NCI-H128 (cell line): ENCODE measurements around the gene PLA2G4F.
A peak's percentile ranks its signal among the peaks of the same experiment; 100 is the strongest.

Experiments used
- DNase-seq: peaks from one replicate; lab custom pipeline; 2025; ENCODE audit not compliant: unreplicated experiment; lab: John Stamatoyannopoulos, UW

PLA2G4F gene

DNA sequence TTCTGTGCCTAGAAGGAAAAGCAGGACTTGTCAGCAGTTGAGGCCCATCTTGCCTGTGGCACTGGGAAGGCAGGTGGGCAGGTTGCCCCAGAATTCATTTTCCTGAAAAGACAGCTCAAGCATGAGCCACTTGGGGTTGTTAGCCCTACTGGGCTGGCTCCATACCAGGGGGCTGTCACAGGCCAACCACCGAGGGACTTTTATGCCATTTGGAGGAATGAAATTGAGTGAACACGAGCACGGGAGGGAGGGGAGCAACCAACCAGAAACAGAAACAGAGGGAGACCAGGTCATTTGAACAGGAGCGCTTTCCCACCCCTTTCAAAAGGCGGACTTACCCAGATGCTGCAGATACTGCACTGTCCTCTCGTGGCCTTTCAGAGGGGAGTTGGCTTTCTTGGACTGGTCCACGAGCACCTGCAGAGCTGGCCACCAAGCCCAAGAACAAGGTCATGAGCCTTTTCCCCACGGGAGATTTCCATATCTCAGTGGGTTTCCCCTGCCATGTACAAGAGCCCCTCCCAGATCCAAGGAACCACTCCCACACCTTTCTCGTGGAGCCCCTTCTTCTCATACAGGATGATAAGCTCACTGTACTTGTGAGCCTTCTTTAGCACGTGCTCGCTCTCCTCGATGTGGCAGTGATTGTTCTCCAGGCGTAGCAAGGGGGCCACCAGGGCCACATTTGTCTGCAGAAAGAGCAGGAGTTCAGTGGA is 9.9 kb upstream of the PLA2G4F start:
- no peak for DNase-seq

DNA sequence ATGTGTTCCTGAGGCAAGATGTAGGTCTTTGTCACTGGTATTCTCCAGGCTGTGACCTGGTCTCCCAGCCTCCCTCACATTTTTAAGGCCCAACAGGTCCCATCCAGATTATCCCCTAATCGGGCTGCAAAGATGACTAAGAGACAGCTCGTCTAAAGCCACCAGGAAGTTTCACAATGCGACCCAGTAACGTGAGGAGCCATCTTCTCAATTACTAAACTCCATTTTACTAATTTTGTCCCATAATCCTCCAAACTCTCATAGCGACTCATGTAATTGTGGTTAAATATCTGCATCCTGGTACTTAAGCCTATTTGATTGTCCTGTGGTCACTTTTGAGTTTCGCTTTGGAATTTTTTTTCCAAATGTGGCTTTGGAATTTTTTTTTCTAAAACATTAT is 8.7 kb upstream of the PLA2G4F start:
- no peak for DNase-seq

DNA sequence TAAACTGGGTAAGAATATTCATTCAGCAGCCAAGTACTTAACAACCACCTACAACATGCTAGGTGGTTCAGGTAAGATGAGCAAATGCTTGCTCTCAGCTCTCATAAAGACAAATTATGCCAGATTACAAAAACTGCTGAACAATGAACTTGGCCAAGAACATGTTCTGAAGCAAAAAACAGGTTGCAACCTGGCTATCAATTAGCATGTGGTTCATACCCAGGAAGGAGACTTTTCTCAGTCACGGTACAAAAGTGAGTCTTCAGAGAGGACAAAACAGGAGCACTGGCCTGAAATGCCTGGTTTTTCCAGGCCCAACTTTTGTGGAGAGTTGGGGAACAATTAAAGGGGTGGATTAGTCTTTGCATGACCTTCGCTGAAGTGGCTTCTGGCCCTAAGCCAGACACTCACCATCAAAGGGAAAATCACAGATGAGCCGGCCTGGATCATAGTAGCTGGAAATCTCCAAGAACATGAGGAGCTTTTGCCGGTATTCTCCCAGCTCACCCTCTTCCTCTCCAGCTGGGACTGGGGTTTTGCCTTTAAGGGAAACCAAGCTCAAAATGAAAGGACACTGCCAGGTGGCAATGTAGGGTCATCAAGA is 7.6 kb upstream of the PLA2G4F start:
- no peak for DNase-seq

DNA sequence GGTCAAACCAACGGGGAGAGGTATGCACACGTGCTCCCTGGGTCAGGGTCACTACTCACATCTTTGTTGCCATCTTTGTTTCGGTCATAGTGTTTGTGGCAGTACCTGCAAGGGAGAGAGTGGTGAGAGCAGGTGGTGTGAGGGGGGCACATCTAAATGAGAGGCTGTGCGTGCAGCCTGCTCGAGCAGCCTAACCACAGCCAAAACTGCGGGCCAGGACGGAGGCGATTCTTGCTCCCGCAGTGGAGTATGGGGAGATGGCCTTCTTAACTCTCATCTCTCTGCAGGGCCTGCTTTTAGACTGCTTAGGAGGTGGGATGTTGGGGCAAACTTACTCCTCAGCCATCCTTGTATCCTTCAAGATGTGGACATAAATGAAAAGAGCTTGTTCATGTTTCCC is 6.9 kb upstream of the PLA2G4F start:
- DNase-seq: no peak

DNA sequence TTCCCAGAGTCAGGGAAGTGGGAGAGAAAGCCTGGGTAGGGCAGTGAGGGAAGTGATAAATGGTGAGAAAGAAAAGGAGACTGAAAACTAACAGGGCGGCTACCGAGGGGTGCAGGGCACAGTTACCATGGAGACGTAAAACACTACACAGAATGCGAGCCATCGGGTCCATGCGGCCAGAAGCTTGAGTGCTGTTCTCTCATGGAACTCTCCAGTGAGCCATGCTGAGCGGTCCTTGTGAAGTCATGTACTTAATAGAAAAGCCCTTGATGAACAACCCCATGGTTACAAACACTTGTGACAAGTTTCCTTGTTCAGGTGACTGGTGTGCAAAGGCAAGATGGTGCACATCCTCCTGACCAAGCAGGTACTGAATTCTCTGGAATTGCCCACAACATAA is 3.7 kb upstream of the PLA2G4F start:
- DNase-seq: no peak

DNA sequence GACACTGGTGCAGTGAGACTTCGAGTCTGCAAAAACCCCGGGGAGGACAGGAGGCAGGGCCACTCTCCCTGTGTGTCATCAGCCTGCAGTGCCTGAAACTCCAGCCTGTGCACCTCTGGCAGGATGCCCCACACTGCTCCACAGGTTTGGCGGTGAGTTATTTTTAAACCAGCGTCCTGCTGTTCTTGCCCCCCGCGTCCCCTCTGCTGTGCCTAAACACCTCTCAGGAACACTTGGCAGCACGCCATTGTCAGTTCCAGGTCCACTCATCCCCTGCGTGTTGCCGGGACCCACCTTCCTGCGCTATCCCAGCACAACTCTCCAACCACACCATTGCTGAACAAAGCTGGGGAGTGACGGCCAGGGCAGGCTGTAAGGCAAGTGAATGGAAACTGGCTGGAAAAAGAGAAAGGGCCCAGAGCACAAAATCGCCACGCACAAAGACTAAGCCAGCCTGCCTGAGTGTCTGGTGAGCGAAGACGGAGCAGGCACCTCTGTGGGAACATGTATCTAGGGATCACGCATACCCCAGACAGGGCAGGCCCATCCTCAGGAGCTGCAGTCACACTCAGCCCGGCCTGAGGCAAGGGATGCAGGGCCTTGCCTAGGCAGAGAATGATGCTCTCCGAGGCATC is 3.1 kb upstream of the PLA2G4F start:
- peak; percentile 11 for DNase-seq

DNA sequence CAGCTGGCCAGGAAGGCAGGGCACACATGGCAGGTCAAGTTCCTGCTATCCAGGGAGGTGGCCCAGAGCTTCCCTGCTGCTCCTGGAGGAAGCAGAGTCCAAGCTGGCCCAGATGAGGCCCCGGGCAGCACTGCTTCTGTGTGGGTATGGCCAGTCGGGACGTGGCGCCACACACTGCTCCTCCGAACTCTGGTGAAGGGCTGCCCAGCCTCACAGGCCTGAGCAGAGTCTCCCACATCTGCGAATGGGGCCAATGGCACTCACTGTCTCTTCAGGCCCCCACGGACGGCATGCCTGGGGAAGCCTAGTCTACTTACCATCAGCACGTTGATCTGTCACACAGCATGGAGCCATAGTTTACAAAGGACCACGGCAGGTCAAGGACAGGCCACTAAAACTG is 2.5 kb upstream of the PLA2G4F start:
- no peak for DNase-seq

DNA sequence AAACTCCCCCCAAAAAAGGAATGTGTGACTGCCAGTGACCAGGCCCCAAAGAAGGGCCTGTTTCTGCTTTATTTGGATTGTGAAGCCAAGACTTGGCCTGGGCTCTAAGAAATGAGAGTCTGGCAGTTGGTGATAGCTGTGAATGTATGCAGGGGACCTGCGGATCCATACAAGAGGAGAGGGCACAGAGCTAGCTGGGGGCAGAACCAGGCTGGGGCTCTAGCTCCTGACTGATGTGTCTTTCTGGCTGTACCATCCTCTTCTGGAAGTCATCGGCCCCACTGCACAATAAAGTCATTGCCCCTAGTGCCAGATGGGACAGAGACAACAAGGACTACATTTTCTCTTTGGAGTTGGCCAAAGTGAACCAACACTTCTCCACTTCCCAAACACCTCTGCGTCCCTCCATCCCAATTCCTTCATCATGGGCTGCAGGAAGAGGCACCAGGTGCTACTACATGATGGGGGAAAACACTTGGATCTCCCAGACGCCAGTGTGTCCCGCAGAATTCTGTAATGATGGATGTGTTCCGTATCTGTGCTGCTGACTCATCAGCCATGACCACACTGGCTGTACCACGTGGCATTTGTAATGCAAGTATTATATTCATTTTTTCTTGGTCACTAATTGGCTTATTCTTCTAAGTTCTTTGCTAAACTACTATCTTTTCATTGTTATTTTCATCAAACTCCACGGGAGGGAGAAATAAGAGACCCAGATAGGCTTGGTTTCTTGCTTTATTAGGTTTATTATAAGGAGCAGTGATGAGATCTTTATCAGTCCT is 1.7 kb upstream of the PLA2G4F start:
- no peak for DNase-seq

DNA sequence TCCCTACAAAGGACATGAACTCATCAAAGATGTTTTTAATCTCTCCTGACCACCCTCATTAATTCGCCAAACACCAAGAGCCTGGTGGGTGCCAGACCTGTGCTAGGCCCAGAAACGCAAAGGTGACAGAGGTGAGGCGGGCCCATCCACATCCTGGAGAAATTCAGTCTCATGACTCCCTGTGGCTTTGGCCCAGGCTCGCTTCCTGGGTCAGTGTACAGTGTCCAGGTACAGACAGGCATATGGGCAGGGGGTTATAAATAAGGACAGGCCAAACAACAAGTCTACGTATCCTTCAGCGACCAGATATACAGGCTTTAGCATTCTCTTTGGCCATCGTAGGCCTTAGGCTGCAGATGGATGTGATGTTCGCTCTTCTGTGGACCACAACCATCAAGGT is 945 bp upstream of the PLA2G4F start:
- DNase-seq: no peak

DNA sequence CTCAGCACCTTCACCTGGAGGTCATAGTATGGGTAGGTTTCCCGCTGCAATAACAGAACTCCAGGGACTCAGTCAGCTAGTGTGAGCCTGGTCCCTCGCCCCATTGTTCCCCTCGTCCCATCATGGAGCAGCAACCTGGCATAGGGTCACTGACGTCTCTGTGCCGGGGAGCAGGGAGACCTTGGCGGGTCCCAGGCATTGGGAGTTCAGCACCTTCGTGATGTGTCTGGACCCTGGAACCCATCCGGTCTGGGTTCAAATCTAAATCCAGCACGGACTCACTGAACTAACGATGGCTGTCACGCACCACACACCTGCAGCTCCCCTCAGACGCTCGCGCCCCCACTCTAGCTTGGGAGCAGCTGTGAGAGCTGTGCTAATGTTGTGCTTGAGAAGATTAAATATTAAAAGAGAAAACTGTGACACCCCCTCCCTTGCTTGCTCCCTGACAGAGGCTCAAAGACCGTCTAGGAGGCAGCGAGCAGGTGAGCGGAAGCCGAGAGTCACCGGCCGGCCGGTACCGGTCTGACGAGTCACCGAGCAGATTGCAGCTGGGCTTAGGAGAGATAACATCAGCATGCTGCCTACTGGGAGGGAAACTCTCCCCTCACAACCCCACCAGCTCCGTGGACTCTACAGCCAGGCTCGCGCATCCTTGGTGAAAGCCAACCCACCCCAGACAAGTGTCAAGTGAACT is 742 bp downstream of the PLA2G4F start:
- no peak for DNase-seq

DNA sequence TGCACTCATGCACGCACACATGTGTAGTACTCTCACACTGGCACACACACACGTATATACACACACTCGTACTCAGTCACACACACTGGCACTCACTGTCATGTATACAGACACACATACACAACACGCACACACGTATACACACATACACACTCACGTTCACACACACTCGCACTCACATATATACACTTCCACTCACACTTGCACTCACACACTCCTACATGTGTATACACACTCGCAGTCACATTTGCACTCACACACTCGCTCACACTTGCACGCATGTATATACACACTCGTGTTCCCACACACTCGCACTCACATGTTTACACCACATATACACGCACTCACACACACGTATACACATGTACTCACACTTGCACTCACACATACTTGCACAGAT is 1.5 kb downstream of the PLA2G4F start:
- DNase-seq: no peak

DNA sequence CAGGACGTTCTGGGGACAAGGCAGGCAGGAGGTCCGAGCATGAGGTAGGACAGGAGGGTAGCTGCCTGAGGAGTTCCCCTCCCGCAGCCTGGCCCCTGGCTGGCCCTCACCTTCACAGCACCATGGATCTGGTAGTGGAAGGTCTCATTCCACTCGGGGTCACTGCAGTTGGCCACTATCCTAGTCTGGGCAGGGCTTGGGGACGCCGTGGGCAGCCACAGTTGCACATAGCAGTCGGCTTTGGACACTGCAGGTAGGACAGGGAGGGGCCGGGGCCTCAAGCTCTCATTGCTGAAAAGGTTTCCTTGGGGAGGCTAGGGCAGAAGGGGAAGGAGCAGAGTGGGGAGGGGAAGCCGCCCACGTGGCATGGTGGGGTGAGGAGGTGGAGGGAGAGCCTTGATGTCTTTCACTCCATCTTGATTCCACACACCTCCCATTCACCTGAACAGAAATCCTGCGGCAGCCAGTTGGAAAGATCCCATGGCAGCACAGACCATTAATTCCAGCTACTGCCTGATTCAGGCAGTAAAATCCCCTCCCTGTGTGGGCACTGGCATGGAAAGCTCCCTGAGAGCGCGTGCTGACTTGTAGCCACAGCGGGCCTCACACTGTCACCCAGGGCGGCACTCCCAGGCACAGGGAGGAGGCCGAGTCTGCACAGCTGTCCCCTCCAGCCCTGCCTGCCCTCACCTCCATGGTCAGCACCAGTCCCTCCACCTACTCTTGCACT is 2.1 kb downstream of the PLA2G4F start:
- no peak for DNase-seq

DNA sequence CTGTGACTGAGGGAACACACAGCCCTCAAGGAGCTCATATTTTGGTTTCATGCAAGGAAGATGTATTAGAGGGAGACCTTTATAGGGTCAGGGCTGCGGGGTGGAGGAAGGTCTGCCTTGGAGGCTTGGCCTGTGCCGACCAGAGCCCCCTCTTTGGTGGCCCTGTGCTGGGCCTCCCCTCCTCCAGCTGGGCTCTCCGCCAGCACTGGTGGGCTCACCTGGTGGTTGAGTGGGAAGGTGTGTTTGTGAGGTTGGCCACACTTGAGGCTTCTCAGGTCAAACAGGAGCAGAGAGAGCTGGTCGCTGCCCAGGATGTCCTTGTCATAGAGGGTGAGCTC is 2.6 kb downstream of the PLA2G4F start:
- no peak for DNase-seq

DNA sequence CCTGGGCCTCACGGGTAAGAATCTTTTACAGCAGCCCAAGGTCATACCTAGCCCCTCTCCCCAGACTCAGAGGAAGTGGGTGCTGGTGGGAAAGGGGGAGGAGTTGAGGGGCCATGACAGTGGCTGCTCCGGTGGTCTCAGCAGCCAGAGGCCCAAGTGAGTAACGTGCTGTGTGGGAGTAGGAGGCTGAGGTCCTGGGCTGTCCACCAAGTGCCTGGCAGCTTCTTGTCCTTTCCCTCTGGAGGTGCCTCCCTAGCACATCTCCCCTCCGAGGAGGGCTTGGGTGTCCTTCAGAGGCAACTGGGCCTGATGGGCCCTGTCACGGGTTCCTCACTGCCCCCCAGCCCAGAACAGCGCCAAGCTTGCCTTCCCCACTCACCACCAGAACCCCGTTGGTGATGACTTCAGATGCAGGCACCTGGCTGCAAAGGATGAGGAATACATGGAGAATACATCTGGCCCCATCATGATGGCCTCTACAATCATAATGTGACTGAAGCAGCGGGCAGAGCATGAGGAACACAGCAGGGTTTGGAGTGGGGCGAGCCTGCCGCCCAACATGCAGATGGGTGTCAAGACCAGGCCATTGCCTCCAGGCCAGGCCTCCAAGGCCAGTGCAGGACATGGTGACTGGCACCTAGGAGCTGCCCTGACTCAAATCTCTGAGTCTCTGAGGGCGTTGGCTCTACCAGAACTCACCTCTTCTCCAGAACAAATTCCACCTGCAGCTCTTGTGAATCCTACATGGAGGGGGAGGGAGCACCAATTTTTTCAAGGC is 3.3 kb downstream of the PLA2G4F start:
- DNase-seq: no peak

DNA sequence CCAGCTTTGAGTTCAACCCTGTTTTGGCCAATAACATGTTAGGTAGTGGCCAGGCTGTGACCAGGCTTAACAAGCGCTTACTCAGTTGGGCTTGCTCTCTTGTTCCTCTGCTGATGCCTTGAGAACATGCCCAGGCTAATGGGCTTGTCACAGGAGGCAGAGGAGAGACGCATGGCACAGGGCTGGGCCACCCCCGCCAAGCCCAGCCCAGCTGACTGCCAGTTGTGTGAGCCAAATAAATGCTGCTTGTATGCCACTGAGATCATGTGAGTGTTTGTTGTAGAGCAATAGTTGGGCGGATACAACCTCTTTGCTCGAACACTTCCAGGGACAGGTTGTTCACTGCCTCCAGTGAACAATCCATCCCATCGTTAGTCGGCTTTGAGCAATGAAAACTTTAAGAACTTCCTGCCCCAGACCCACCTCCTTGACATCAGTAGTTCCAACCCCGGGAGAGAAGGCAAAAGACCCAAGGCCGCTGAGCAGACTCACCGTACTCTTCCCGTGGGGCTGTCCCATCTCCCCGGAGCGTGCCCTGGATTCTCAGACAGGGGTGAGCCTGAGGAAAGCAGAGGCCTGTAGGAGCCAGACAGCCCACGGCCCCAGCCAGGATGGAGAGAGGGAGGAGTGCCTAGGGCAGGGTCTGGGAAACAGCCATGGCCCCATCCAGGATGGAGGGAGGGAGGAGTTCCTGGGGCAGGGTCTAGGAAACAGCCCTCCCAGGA is 4.1 kb downstream of the PLA2G4F start:
- DNase-seq: no peak

DNA sequence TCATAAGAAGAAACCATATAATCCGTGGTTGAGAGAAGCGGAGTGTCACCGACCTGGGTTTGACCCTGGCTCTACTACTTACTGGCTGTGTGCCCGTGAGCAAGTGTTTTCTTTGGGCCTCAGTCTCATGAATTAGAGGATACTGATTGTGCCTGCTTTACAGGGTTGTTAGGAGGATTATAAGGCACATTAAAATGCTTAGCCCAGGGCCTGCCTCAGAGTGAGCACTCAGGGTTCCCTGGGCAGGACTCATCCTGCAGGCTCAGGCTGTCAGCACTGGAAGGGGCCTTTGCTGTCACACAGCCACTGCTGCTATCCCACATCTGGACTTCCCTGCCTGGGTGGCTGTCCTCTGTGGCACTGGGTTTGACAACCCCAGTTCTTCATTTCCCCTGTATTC is 4.7 kb downstream of the PLA2G4F start:
- no peak for DNase-seq

DNA sequence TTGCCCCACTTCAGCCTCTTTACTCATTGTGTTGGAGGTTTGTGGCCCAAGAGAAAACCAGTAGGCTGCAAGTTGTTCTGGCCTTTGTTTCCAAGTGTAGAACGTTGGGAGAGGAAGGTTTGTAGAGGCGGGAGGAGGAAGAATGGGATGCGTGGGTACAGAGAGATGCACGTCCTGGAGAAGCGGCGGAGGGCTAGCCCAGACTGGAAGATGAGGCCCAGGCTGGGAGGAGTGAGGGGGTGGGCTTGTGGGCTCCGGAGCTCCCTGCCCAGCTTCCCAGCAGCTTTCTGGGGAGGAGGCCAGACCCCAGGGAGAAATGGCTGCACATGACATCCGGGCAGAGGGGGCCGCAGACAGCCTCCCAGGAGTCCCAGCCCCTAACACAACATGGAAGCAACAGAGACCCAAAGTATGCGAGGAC is 5.3 kb downstream of the PLA2G4F start:
- DNase-seq: no peak

DNA sequence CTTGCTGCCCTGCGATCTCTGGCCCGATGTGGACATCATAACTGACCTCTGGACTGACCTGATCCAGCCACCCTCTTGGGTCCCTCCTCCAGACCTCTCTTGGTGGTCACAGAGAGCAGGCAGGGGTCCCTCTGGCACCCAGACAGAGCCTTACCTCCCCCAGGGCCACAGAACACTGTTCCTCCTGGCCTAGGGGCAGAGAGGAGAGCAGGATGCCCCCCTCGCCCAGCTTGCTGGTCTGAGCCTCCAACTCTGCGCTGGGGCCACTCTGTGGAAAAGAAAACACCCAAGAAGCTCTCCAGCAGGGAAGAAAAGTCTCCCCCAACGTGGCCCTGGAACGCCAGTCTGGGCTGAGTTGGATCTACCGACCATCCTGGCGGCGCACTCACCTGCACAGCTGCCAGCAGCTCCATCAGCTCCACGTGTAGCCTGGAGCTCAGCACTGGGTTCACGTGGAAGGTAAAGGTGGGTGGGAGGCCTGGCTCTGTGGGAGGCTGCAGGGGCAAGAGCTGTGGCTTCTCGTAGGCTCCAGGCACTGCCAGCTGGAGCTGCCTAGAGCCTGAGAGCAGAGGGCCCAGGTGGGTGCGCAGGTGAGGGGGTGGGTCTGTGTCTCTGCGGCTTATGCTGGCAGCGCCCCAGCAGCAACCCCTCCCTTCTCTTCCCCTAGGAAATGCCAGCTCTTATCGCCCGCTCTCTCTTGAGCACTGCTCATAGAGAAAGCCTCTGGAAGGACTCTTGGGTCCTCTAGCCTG is 6.0 kb downstream of the PLA2G4F start:
- no peak for DNase-seq
